GM20000 (cell line): ENCODE measurements around the gene GSG1L.

Experiments
- DNase-seq: peaks from one replicate; pipeline ENCODE4 v3.0.0; 2012; ENCODE audit warnings: low spot score
- TF ChIP-seq, protein P1 (sequence below): IDR thresholded peaks from 2 replicates; pipeline ENCODE4 v1.5.1; 2012; ENCODE audit warnings: mild to moderate bottlenecking, control low read depth; ENCODE audit errors: extremely low read depth, missing control alignments

Gene GSG1L

DNA sequence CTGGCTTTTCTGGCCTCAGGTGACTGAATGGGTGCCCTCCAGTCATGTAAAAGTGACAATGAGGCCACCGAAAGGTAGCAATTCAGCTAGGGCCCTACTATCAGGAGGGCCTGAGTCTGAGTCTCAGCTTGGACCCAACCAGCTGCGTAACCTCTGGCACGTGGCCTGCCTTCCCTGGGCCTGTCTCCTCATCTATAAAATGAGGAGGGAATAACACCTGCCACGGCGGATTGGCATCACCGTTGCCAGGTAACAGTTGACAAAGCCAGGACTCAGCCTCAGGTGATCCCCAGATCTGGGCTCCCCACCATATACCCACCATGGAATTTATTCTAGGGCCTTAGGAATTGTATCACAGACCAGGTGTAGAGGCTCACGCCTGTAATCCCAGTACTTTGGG is 296.4 kb downstream of the GSG1L start:
- no peak for DNase-seq
- TF ChIP-seq, protein P1, sequence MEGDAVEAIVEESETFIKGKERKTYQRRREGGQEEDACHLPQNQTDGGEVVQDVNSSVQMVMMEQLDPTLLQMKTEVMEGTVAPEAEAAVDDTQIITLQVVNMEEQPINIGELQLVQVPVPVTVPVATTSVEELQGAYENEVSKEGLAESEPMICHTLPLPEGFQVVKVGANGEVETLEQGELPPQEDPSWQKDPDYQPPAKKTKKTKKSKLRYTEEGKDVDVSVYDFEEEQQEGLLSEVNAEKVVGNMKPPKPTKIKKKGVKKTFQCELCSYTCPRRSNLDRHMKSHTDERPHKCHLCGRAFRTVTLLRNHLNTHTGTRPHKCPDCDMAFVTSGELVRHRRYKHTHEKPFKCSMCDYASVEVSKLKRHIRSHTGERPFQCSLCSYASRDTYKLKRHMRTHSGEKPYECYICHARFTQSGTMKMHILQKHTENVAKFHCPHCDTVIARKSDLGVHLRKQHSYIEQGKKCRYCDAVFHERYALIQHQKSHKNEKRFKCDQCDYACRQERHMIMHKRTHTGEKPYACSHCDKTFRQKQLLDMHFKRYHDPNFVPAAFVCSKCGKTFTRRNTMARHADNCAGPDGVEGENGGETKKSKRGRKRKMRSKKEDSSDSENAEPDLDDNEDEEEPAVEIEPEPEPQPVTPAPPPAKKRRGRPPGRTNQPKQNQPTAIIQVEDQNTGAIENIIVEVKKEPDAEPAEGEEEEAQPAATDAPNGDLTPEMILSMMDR, result no peak

DNA sequence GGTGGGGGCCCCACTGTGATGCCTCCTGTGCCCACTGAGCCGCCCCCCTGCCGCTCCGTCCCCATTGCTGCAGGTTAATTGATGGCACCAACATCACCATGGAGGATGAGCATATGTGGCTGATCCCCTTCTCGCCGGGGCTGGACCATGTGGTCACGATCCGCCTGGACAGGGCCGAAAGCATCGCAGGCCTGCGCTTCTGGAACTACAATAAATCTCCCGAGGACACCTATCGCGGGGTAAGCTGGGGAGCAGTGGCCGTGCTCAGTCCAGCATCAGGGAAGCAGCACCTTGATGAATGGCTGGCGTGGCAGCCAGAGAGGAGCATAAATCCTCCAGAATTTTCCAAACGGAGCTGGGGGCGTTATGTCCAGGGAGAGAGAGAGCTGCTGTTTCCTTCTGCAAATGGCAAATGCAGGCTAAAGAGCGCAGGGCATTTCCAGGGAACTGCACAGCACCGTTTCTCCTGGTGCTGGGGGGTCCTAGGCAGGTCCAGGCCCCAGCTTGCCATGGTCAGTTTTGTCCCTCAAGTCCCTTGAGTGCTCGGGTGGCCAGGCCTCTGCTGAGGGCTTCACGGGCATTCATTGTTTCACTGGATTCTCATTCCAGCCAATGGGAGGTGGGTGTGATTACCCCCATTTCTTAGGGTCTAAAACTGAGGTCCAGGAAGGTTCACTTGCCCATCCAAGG is 297.1 kb downstream of the GSG1L start:
- TF ChIP-seq, protein P1, result no peak
- no peak for DNase-seq

- TF ChIP-seq, protein P1, result no peak
- no peak for DNase-seq
Measured at GRCh38 chr16:27764869-27765675, 298.4 kb downstream of the GSG1L start.

DNA sequence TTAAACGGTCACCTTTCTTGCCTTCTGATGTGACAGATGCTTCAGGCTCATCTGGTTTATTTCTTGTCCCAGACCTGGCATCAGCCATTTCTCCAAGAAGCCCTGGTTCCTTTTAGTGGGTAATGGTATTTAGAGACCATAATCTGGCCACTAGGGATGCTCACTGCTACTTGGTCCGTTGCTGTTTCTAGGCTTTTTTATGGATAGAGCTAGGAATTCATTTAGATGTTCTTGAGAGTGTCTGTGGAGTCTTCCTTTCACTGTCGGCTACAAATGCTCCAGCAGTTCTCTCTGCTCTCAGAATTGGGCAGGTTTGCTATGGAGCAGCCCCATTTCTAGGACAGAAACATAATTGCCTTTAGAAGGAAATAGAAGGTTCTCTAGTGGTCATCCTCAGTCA is 299.1 kb downstream of the GSG1L start:
- DNase-seq, result no peak
- TF ChIP-seq, protein P1, result no peak

DNA sequence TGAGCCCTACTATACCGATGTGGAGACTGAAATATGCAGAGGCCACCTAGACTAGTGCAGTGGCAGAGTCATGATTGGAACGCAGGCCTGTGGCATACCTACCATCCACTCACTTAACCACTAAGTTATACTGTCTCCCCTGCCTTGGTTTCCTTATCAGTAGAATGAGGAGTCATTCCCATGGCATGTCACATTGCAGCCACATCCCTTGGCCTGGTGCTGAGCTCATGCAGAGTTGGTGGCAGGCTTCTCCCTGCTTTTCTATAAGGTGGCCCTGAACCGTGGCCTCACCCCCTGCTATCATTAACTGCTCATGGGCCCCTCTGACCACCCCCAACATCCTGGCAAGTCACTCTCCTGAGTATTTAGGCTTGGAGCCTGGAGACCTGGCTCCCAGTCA is 301.1 kb downstream of the GSG1L start:
- DNase-seq, result no peak
- TF ChIP-seq, protein P1, result no peak

- no peak for DNase-seq
Measured at GRCh38 chr16:27761816-27762215, 301.7 kb downstream of the GSG1L start.

DNA sequence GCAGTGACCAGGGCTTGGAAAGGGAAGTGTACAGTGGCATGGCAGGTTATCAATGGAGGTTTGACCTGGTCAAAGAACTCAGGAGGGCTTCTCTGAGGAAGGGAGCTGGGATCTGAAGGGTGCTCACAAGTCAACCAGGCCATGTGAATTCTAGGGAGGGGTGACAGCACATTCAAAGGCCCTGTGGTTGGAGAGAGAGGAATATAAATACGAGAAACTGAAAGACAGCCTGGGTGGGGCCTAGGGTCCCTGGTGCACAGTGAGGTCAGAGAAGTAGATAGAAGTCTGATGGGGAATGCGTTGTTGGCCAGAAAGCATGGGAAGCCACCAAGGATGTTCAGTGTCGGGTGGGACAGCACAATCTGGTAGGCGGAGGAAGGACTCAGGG is 302.7 kb downstream of the GSG1L start:
- TF ChIP-seq, protein P1, result no peak
- no peak for DNase-seq

More at GRCh38 chr16:27761816-27762215, 301.7 kb downstream of the GSG1L start:
- TF ChIP-seq, protein P1, result no peak
